HG02870 (cell line): Measurements from ENCODE around the gene LOXL1.
"Not testable (repeated sequence)": the region's sequence is repeated elsewhere in the genome, so short reads cannot be mapped to it uniquely, and the experiment has no call there.

Experiments
- ATAC-seq: cut with Tn5 transposase; IDR thresholded peaks from one replicate; pipeline ENCODE4 v1.9.1; 2021; ENCODE audit warnings: mild to moderate bottlenecking, moderate library complexity; ENCODE audit not compliant: unreplicated experiment

The LOXL1 gene

DNA sequence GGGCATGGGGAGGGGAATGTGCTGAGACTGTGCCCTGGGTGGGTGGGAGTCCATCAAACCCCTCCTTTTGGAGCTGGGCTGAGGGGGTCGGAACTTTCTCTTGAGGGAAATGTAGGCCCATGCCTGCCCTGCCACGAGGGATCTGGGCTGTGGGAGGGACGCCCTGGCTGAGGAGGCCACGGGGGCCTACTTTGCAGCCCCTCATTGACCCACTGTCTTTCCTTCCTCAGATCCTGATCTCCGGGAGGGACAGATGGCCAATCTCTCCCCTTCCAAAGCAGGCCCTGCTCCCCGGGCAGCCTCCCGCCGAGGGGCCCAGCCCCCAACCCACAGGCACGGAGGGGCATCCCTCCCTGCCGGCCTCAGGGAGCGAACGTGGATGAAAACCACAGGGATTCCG, 25.3 kb downstream of the LOXL1 start:
- ATAC-seq, result no peak

DNA sequence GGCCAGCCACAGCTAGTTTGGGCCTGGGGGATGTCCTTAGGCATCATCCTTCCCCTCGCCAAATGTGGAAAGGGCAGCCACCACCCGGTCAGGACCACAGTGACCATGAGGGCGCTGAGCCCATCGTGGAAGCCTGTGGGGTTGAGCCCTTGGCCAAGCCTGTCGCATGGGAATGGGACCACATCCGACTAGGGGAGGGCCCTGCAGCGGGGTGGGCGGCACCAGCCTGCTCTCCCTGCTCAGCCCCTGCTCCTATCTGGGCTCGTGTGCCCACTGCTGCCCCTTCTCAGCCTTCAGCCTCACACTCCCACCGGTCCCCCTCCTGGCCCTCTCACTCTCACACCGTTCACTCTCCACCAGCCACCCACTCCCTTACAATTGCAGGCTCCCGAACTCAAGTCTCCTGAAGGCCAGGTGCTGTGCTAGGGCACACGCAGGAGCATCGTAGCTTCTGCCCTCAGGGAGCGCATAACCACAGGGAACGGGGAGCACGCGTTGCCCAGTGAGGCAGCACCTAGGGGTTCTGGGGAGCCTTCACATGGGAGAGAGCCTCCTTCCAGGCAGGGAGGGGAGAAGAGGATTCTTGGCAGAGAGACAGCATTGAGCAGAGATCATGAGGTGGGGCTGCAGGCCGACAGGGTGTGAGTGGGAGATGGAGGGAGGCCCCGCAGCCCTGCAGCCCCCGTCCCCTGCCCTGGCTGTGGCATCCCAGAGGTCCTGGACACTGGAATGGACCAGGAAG, 26.1 kb downstream of the LOXL1 start:
- ATAC-seq, result no peak

- no peak for ATAC-seq
Observed at GRCh38 chr15:73952913-73953750, 26.9 kb downstream of the LOXL1 start.

DNA sequence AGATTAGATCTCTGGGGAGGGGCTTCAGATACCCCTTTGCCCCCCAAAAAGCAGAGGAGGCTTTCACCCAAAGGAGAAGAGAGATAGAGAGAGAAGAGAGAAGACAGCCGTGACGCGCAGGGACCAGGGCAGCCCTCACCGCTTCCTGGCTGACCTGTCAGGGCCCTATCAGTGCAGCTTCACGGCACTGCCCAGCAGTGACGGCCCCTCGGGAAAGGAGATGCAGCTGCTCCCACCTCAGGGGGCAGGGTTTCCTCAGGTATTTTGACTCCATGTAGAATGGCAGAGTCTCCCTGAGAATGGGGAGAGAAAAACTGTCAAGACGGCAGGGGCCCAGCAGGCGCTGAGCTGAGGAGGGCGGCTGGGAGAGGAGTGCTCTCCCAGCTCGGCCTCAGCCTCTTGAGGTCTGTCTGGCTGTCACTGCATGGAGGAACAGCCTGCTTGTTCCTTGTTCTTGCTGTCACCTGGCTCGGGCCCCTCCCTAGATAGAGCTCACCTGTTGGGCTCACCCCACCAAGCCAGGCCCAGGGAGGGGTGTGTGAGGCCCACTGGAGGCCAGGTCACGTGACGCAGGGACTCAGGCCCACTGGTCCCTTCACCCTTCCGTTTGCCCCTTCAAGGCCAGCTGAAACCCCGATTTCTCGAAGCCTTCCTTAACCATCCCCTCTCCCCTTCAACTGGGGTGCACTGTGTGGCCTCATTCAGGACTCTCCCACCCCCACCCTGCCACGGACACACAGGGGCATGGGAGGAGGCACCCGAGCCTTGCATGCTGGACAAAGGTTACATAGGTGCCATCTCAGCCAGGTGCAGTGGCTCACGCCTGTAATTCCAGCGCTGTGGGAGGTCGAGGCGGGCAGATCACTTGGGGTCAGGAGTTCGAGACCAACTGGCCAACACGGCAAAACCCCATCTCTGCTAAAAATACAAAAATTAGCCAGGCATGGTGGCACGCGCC, 28.2 kb downstream of the LOXL1 start:
- no peak for ATAC-seq

- ATAC-seq, result no peak
Observed at GRCh38 chr15:73955326-73955725, 29.1 kb downstream of the LOXL1 start.

- no peak for ATAC-seq
Observed at GRCh38 chr15:73955861-73956742, 29.8 kb downstream of the LOXL1 start.

DNA sequence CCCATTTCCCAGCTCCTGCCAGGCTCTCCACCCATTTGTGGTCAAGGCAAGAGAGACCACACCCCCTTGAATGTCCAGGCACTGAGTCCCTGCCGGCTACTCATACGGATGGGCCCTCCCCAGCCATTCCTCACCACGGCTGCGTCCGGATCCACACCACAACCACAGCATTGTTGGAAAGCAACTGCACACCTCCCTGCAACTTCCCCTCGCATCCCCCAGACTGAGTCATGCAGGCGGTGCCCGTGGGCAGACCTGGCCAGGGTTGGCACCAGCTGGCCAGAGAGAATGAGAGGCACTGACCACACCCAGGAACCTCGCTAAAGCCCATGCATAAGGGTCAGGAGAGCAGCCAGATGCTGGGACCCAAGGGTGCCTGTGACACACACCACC, 30.5 kb downstream of the LOXL1 start:
- no peak for ATAC-seq

- no peak for ATAC-seq
Observed at GRCh38 chr15:73957276-73957675, 31.0 kb downstream of the LOXL1 start.

GRCh38 chr15:73957785-73958184, 31.5 kb downstream of the LOXL1 start:
- ATAC-seq, result no peak

GRCh38 chr15:73959012-73959581, 32.8 kb downstream of the LOXL1 start:
- no peak for ATAC-seq

- ATAC-seq, result no peak
Observed at GRCh38 chr15:73959801-73960200, 33.5 kb downstream of the LOXL1 start.

DNA sequence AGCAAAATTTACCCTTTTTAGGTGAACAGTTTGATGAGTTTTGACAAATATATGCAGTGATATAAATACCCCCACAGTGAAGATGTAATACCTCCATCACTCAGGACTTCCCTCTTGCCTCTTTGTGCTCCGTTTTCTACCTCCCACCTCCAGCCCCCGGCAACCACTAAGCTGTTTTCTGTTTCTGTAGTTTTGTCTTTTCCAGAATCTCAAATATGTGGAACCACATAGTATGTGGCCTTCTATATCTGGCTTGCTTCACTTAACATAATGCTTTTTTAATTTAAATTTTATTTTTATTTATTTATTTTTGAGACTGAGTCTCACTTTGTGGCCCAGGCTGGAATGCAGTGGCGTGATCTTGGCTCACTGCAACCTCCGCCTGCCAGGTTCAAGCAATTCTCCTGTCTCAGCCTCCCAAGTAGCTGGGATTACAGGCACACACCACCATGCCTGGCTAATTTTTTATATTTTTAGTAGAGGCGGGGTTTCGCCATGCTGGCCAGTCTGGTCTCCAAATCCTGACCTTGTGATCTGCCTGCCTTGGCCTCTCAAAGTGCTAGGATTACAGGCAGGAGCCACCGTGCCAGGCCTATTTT, 34.3 kb downstream of the LOXL1 start:
- ATAC-seq, result not testable (repeated sequence)

DNA sequence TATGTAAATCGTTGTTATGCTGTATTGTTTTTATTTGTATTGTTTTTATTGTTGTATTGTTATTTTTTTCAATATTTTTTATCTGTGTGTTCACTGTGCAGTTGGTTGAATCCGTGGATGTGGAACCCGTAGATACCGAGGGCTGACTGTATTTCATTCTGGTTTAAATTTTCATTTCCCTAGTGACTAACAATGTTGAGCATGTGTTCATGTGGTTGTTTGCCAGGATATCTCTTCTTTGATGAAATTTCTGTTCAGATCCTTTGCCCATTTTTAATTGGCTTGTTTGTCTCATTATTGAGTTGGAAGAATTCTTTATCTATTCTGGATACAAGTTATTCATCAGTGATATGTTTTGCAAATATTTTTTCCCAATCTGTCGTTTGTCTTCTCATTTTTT, 36.2 kb downstream of the LOXL1 start:
- ATAC-seq, result no peak

DNA sequence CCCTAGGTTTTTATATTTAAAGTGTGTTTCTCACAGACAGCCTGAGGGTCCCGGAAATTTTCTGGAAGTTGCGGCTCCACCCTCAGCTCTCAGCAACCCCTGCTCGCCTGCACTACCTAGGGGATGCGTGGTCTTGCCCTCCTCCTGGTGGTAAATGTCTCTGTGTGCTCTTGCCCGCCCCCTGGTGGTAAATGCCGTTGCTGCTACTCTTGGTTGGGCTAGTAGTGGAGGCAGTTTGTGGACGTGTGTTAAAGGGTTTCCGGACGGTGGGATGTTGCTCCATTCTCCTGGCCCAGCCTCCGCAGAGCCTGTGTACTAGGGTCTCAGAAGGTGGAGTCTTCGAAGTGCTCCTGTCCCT, 38.5 kb downstream of the LOXL1 start:
- peak; percentile 54 for ATAC-seq

DNA sequence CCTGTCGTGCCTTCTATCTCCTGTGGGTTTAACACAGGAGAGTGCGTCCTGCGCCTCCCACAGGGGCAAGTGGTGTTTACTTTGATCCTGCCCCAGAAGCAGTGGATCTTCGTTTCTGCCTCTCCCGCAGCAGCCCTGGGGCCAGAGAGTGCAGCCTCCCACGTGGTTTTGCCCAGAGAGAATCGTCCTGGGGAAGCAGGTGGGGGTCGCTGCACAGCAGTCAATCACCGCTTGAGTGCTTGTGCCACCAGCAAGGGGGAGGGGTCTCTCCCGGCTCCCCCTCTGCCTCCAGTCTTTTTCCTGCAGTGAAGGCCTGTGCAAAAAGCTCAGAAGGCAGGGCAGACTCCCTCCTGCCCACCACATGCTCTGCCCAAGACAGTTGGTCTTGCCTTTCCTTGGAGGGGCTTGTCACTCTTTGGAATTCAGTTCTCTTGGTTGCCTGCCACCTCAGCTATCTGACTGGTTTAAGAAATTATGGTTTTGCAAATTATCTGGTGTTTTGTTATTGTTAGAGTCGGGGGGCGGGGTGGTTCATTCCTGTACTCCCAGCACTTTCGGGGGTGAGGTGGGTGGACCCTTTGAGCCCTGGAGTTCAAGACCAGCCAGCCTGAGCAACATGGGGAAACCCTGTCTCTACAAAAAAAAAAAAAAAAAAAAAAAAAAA, 39.0 kb downstream of the LOXL1 start:
- ATAC-seq, result peak; percentile 30

- peak; percentile 63 for ATAC-seq
Observed at GRCh38 chr15:73965758-73966113, 39.5 kb downstream of the LOXL1 start.

- no peak for ATAC-seq
Observed at GRCh38 chr15:73968461-73968860, 42.2 kb downstream of the LOXL1 start.

GRCh38 chr15:73969151-73969759, 43.0 kb downstream of the LOXL1 start:
- no peak for ATAC-seq
